Liver (tissue), 9 donors: Measurements from ENCODE around the gene DFFB. TPM values are rescaled to one million over a fixed set of nuclear protein-coding genes. Genes with fewer than 3 reads are reported as not detected.

Experiments
- DNase-seq: peaks from one replicate; pipeline ENCODE4 v3.0.0-alpha.2; 2017; ENCODE audit warnings: low spot score
- H3K27ac ChIP-seq, 2 donors: one replicate each; pipeline ENCODE4 v1.7.0; 2013; ENCODE audit warnings: inconsistent platforms in 2 of 2, low read length in 2 of 2, control low read depth in 1 of 2, low read depth in 1 of 2, mild to moderate bottlenecking in 1 of 2
- H3K27me3 ChIP-seq, 4 donors: one replicate each; pipeline versions ENCODE4 v1.6.1 to v1.7.0; 2013; ENCODE audit warnings: low read length in 3 of 4, inconsistent platforms in 1 of 4, mild to moderate bottlenecking in 1 of 4, moderate library complexity in 1 of 4; ENCODE audit not compliant: control insufficient read depth in 4 of 4, insufficient read depth in 4 of 4
- H3K36me3 ChIP-seq, 4 donors: one replicate each; pipeline versions ENCODE4 v1.6.1 to v1.7.0; 2013; ENCODE audit warnings: low read length in 3 of 4, mild to moderate bottlenecking in 3 of 4, low read depth in 1 of 4, moderate library complexity in 1 of 4; ENCODE audit not compliant: control insufficient read depth in 4 of 4, insufficient read depth in 3 of 4
- H3K4me1 ChIP-seq, 4 donors: one replicate each; pipeline versions ENCODE4 v1.6.1 to v1.7.0; 2013; ENCODE audit warnings: low read length in 3 of 4, mild to moderate bottlenecking in 3 of 4, moderate library complexity in 1 of 4; ENCODE audit not compliant: control insufficient read depth in 4 of 4, insufficient read depth in 4 of 4
- H3K4me3 ChIP-seq, 3 donors: one replicate each; pipeline versions ENCODE4 v1.6.1 to v1.7.0; 2013; ENCODE audit warnings: low read length in 3 of 3, control low read depth in 1 of 3, low read depth in 1 of 3, mild to moderate bottlenecking in 1 of 3
- H3K9ac ChIP-seq, 2 donors: one replicate each; pipeline ENCODE4 v1.7.0; 2013; ENCODE audit warnings: low read length in 2 of 2, mild to moderate bottlenecking in 2 of 2, moderate library complexity in 2 of 2, control low read depth in 1 of 2, low read depth in 1 of 2
- H3K9me3 ChIP-seq, 4 donors: one replicate each; pipeline versions ENCODE4 v1.6.1 to v1.7.0; 2013; ENCODE audit warnings: low read length in 3 of 4; ENCODE audit not compliant: control insufficient read depth in 4 of 4
- ATF3 ChIP-seq: IDR thresholded peaks from 2 replicates; pipeline ENCODE4 v1.6.1; 2016; ENCODE audit warnings: antibody characterized with exemption
- CTCF ChIP-seq: fragments of 150-350 bp; IDR thresholded peaks from 2 replicates; pipeline ENCODE4 v1.5.1; 2017; ENCODE audit warnings: improper control_type of control experiment, low read depth, low read length; ENCODE audit not compliant: missing input control
- EGR1 ChIP-seq, 2 donors: IDR thresholded peaks; 2 replicates each; pipeline ENCODE4 v1.6.1; 2016 to 2018; ENCODE audit warnings: antibody characterized with exemption in 2 of 2, low read depth in 2 of 2
- FOXA1 ChIP-seq: IDR thresholded peaks from 2 replicates; pipeline ENCODE4 v1.6.1; 2016; ENCODE audit warnings: antibody characterized with exemption
- FOXA2 ChIP-seq: IDR thresholded peaks from 2 replicates; pipeline ENCODE4 v1.6.1; 2016; ENCODE audit warnings: antibody characterized with exemption
- GABPA ChIP-seq, 2 donors: IDR thresholded peaks in 1 of 2; conservative IDR thresholded peaks in 1 of 2; 2 replicates each; pipeline ENCODE4 v1.6.1; 2016; ENCODE audit warnings: antibody characterized with exemption in 2 of 2, mild to moderate bottlenecking in 1 of 2, moderate library complexity in 1 of 2
- HNF4A ChIP-seq, 2 donors: conservative IDR thresholded peaks; 2 replicates each; pipeline ENCODE4 v1.6.1; 2016; ENCODE audit warnings: antibody characterized with exemption in 2 of 2, mild to moderate bottlenecking in 2 of 2
- HNF4G ChIP-seq: IDR thresholded peaks from 2 replicates; pipeline ENCODE4 v1.6.1; 2016; ENCODE audit warnings: antibody characterized with exemption
- JUND ChIP-seq, 2 donors: IDR thresholded peaks; 2 replicates each; pipeline ENCODE4 v1.6.1; 2016; ENCODE audit warnings: antibody characterized with exemption in 2 of 2
- MAX ChIP-seq: IDR thresholded peaks from 2 replicates; pipeline ENCODE4 v1.6.1; 2016; ENCODE audit warnings: antibody characterized with exemption
- NR2F2 ChIP-seq: IDR thresholded peaks from 2 replicates; pipeline ENCODE4 v1.6.1; 2016; ENCODE audit warnings: antibody characterized with exemption
- RAD21 ChIP-seq, 2 donors: IDR thresholded peaks; 2 replicates each; pipeline ENCODE4 v1.6.1; 2016; ENCODE audit warnings: antibody characterized with exemption in 2 of 2, mild to moderate bottlenecking in 2 of 2
- REST ChIP-seq: IDR thresholded peaks from 2 replicates; pipeline ENCODE4 v1.6.1; 2016; ENCODE audit warnings: antibody characterized with exemption, mild to moderate bottlenecking
- RXRA ChIP-seq, 2 donors: IDR thresholded peaks; 2 replicates each; pipeline ENCODE4 v1.6.1; 2017 to 2018; ENCODE audit warnings: antibody characterized with exemption in 2 of 2, mild to moderate bottlenecking in 1 of 2
- SP1 ChIP-seq: IDR thresholded peaks from 2 replicates; pipeline ENCODE4 v1.6.1; 2018; ENCODE audit warnings: antibody characterized with exemption, mild to moderate bottlenecking
- TAF1 ChIP-seq: conservative IDR thresholded peaks from 2 replicates; pipeline ENCODE4 v1.6.1; 2016; ENCODE audit warnings: antibody characterized with exemption, mild to moderate bottlenecking
- YY1 ChIP-seq: IDR thresholded peaks from 2 replicates; pipeline ENCODE4 v1.6.1; 2016; ENCODE audit warnings: antibody characterized with exemption, mild to moderate bottlenecking
- ZBTB33 ChIP-seq: IDR thresholded peaks from 2 replicates; pipeline ENCODE4 v1.6.1; 2016; ENCODE audit warnings: antibody characterized with exemption
- WGBS: extraction: QIAGEN DNeasy Blood & Tissue Kit; methylation state at CpG from one replicate; pipeline ENCODE4 v1.1.7; 2013; 5-methylcytosine and 5-hydroxymethylcytosine counted together
- polyA plus RNA-seq, 2 donors: library from polyadenylated mRNA; stranded (reverse) in 1 of 2; unstranded in 1 of 2; fragments of 200-250 nt in 1 of 2; fragments of >200 nt in 1 of 2; fragmentation: Nextera tagmentation in 1 of 2; extraction: Ambion mirVana in 1 of 2; gene quantifications; one replicate each; pipeline versions ENCODE4 v1.2.1 to v1.2.3, GENCODE V29; 2013 to 2015
- total RNA-seq, 2 donors: library from RNA; depleted of rRNA; stranded (reverse); fragments of >200 nt; gene quantifications; one replicate each; pipeline ENCODE4 v1.2.3, GENCODE V29; 2014
- donor health status: healthy.
- donor health status: healthy.
- donor health status: healthy.
- donor health status: healthy.
- donor health status: healthy.

The DFFB gene
- total and polyA plus RNA-seq, 4 donors = 0.92 to 6.1 (median 2.9) TPM

GRCh38 chr1:3846541-3846940 lies 10.7 kb upstream of the DFFB start:
- Histone ChIP-seq H3K9ac (no peak overlapping the region), H3K27ac (no peak overlapping the region), H3K4me1 (no peaks in the 10 kb centered on the region), H3K36me3 (peaks cover 18 to 56% (median 32%) of the 10 kb centered on the region in 4 donors), H3K27me3 (no peaks in the 10 kb centered on the region), H3K9me3 (no peaks in the 10 kb centered on the region), H3K4me3 (no peak overlapping the region)
- WGBS = 93% methylated on average over 3 of the region's 3 CpGs
- DNase-seq = no peak
- TF ChIP-seq FOXA2 (no peak), FOXA1 (no peak), CTCF (no peak), MAX (no peak), TAF1 (no peak), EGR1 (IDR thresholded peaks at IDR 0.05; ENCODE audit: low read depth in 2 of 2) (no peak), RXRA (IDR thresholded peaks at IDR 0.05) (no peak), HNF4G (no peak), REST (no peak), NR2F2 (no peak)

GRCh38 chr1:3847081-3847480 lies 10.2 kb upstream of the DFFB start:
- no peak for TF ChIP-seq FOXA2
- no peak for TF ChIP-seq REST
- TF ChIP-seq GABPA (IDR thresholded peaks at IDR 0.05 in 1 of 2, conservative IDR thresholded peaks at IDR 0.05 in 1 of 2) = no peak
- no peak for TF ChIP-seq YY1
- TF ChIP-seq ATF3 = no peak
- TF ChIP-seq HNF4G = no peak
- TF ChIP-seq RXRA (IDR thresholded peaks at IDR 0.05) = no peak
- no peak for TF ChIP-seq MAX
- no peak for TF ChIP-seq CTCF
- TF ChIP-seq HNF4A (conservative IDR thresholded peaks at IDR 0.05) = no peak
- no peak for TF ChIP-seq FOXA1
- TF ChIP-seq NR2F2 = no peak
- TF ChIP-seq JUND (IDR thresholded peaks at IDR 0.05) = no peak
- TF ChIP-seq RAD21 (IDR thresholded peaks at IDR 0.05) = no peak
- no peak for TF ChIP-seq ZBTB33
- TF ChIP-seq TAF1 = no peak
- TF ChIP-seq EGR1 (IDR thresholded peaks at IDR 0.05; ENCODE audit: low read depth in 2 of 2) = no peak
- no peak for TF ChIP-seq SP1
- H3K9me3 ChIP-seq = no peaks in the 10 kb centered on the region
- no peak overlapping the region for H3K27ac ChIP-seq
- H3K27me3 ChIP-seq = no peaks in the 10 kb centered on the region
- no peaks in the 10 kb centered on the region for H3K4me1 ChIP-seq
- no peak overlapping the region for H3K9ac ChIP-seq
- H3K4me3 ChIP-seq = no peak overlapping the region
- 88% methylated on average over 6 of the region's 6 CpGs for WGBS
- peaks cover 18 to 55% (median 33%) of the 10 kb centered on the region in 4 donors for H3K36me3 ChIP-seq
- DNase-seq = no peak
